Renal cortex interstitium (tissue), 11 donors: ENCODE data around the gene EFCAB9. TPM values are rescaled to one million over a fixed set of nuclear protein-coding genes. Genes with fewer than 3 reads are reported as not detected.
A peak's percentile ranks its signal among the peaks of the same experiment; 100 is the strongest.

Experiments used
- DNase-seq, 11 donors: peaks; one replicate each; pipeline ENCODE4 v3.0.0-alpha.2; 2013; ENCODE audit warnings: low read depth in 9 of 11, low spot score in 4 of 11; ENCODE audit errors: extremely low read depth in 1 of 11
- polyA plus RNA-seq, 3 donors: library from polyadenylated mRNA; unstranded; fragments of 120-200 nt; gene quantifications; one replicate each; pipeline ENCODE4 v1.2.1, GENCODE V29; 2013; ENCODE audit not compliant: insufficient read length in 3 of 3

The EFCAB9 gene
- polyA plus RNA-seq, 3 donors: not detected

- no peak for DNase-seq
Measured at GRCh38 chr5:172162987-172163343, 31.0 kb upstream of the EFCAB9 start.

- no peak for DNase-seq
Measured at GRCh38 chr5:172163346-172163745, 30.6 kb upstream of the EFCAB9 start.

- no peak for DNase-seq
Measured at GRCh38 chr5:172164769-172165212, 29.2 kb upstream of the EFCAB9 start.

- no peak for DNase-seq
Measured at GRCh38 chr5:172165465-172165864, 28.5 kb upstream of the EFCAB9 start.

- no peak for DNase-seq
Measured at GRCh38 chr5:172166030-172166826, 27.7 kb upstream of the EFCAB9 start.

GRCh38 chr5:172167895-172168294 lies 26.1 kb upstream of the EFCAB9 start:
- no peak for DNase-seq

GRCh38 chr5:172168311-172168710 lies 25.7 kb upstream of the EFCAB9 start:
- DNase-seq: no peak

- DNase-seq: no peak
Measured at GRCh38 chr5:172169216-172169615, 24.8 kb upstream of the EFCAB9 start.

- no peak for DNase-seq
Measured at GRCh38 chr5:172170251-172170701, 23.7 kb upstream of the EFCAB9 start.

- no peak for DNase-seq
Measured at GRCh38 chr5:172171118-172171517, 22.9 kb upstream of the EFCAB9 start.

GRCh38 chr5:172172912-172173563 lies 20.9 kb upstream of the EFCAB9 start:
- DNase-seq: no peak

- DNase-seq: no peak
Measured at GRCh38 chr5:172173564-172174153, 20.3 kb upstream of the EFCAB9 start.

GRCh38 chr5:172175263-172175719 lies 18.7 kb upstream of the EFCAB9 start:
- no peak for DNase-seq

- no peak for DNase-seq
Measured at GRCh38 chr5:172177176-172177575, 16.8 kb upstream of the EFCAB9 start.

GRCh38 chr5:172178301-172178987 lies 15.5 kb upstream of the EFCAB9 start:
- DNase-seq: no peak

- peak in 4 of 11 donors; percentile 29 to 63 (median 51) for DNase-seq
Measured at GRCh38 chr5:172178991-172179989, 14.7 kb upstream of the EFCAB9 start.

GRCh38 chr5:172180936-172181335 lies 13.0 kb upstream of the EFCAB9 start:
- no peak for DNase-seq

- DNase-seq: no peak
Measured at GRCh38 chr5:172182291-172182690, 11.7 kb upstream of the EFCAB9 start.
